Liver (tissue), 9 donors: Measurements from ENCODE around the gene CUX1. TPM values are rescaled to one million over a fixed set of nuclear protein-coding genes. Genes with fewer than 3 reads are reported as not detected.

Source experiments
- DNase-seq: peaks from one replicate; pipeline ENCODE4 v3.0.0-alpha.2; 2017; ENCODE audit warnings: low spot score
- H3K27ac ChIP-seq, 2 donors: one replicate each; pipeline ENCODE4 v1.7.0; 2013; ENCODE audit warnings: inconsistent platforms in 2 of 2, low read length in 2 of 2, control low read depth in 1 of 2, low read depth in 1 of 2, mild to moderate bottlenecking in 1 of 2
- H3K27me3 ChIP-seq, 4 donors: one replicate each; pipeline versions ENCODE4 v1.6.1 to v1.7.0; 2013; ENCODE audit warnings: low read length in 3 of 4, inconsistent platforms in 1 of 4, mild to moderate bottlenecking in 1 of 4, moderate library complexity in 1 of 4; ENCODE audit not compliant: control insufficient read depth in 4 of 4, insufficient read depth in 4 of 4
- H3K36me3 ChIP-seq, 4 donors: one replicate each; pipeline versions ENCODE4 v1.6.1 to v1.7.0; 2013; ENCODE audit warnings: low read length in 3 of 4, mild to moderate bottlenecking in 3 of 4, low read depth in 1 of 4, moderate library complexity in 1 of 4; ENCODE audit not compliant: control insufficient read depth in 4 of 4, insufficient read depth in 3 of 4
- H3K4me1 ChIP-seq, 4 donors: one replicate each; pipeline versions ENCODE4 v1.6.1 to v1.7.0; 2013; ENCODE audit warnings: low read length in 3 of 4, mild to moderate bottlenecking in 3 of 4, moderate library complexity in 1 of 4; ENCODE audit not compliant: control insufficient read depth in 4 of 4, insufficient read depth in 4 of 4
- H3K4me3 ChIP-seq, 3 donors: one replicate each; pipeline versions ENCODE4 v1.6.1 to v1.7.0; 2013; ENCODE audit warnings: low read length in 3 of 3, control low read depth in 1 of 3, low read depth in 1 of 3, mild to moderate bottlenecking in 1 of 3
- H3K9ac ChIP-seq, 2 donors: one replicate each; pipeline ENCODE4 v1.7.0; 2013; ENCODE audit warnings: low read length in 2 of 2, mild to moderate bottlenecking in 2 of 2, moderate library complexity in 2 of 2, control low read depth in 1 of 2, low read depth in 1 of 2
- H3K9me3 ChIP-seq, 4 donors: one replicate each; pipeline versions ENCODE4 v1.6.1 to v1.7.0; 2013; ENCODE audit warnings: low read length in 3 of 4; ENCODE audit not compliant: control insufficient read depth in 4 of 4
- ATF3 ChIP-seq: IDR thresholded peaks from 2 replicates; pipeline ENCODE4 v1.6.1; 2016; ENCODE audit warnings: antibody characterized with exemption
- CTCF ChIP-seq: fragments of 150-350 bp; IDR thresholded peaks from 2 replicates; pipeline ENCODE4 v1.5.1; 2017; ENCODE audit warnings: improper control_type of control experiment, low read depth, low read length; ENCODE audit not compliant: missing input control
- EGR1 ChIP-seq, 2 donors: IDR thresholded peaks; 2 replicates each; pipeline ENCODE4 v1.6.1; 2016 to 2018; ENCODE audit warnings: antibody characterized with exemption in 2 of 2, low read depth in 2 of 2
- FOXA1 ChIP-seq: IDR thresholded peaks from 2 replicates; pipeline ENCODE4 v1.6.1; 2016; ENCODE audit warnings: antibody characterized with exemption
- FOXA2 ChIP-seq: IDR thresholded peaks from 2 replicates; pipeline ENCODE4 v1.6.1; 2016; ENCODE audit warnings: antibody characterized with exemption
- GABPA ChIP-seq, 2 donors: IDR thresholded peaks in 1 of 2; conservative IDR thresholded peaks in 1 of 2; 2 replicates each; pipeline ENCODE4 v1.6.1; 2016; ENCODE audit warnings: antibody characterized with exemption in 2 of 2, mild to moderate bottlenecking in 1 of 2, moderate library complexity in 1 of 2
- HNF4A ChIP-seq, 2 donors: conservative IDR thresholded peaks; 2 replicates each; pipeline ENCODE4 v1.6.1; 2016; ENCODE audit warnings: antibody characterized with exemption in 2 of 2, mild to moderate bottlenecking in 2 of 2
- HNF4G ChIP-seq: IDR thresholded peaks from 2 replicates; pipeline ENCODE4 v1.6.1; 2016; ENCODE audit warnings: antibody characterized with exemption
- MAX ChIP-seq: IDR thresholded peaks from 2 replicates; pipeline ENCODE4 v1.6.1; 2016; ENCODE audit warnings: antibody characterized with exemption
- NR2F2 ChIP-seq: IDR thresholded peaks from 2 replicates; pipeline ENCODE4 v1.6.1; 2016; ENCODE audit warnings: antibody characterized with exemption
- RAD21 ChIP-seq, 2 donors: IDR thresholded peaks; 2 replicates each; pipeline ENCODE4 v1.6.1; 2016; ENCODE audit warnings: antibody characterized with exemption in 2 of 2, mild to moderate bottlenecking in 2 of 2
- REST ChIP-seq: IDR thresholded peaks from 2 replicates; pipeline ENCODE4 v1.6.1; 2016; ENCODE audit warnings: antibody characterized with exemption, mild to moderate bottlenecking
- TAF1 ChIP-seq: conservative IDR thresholded peaks from 2 replicates; pipeline ENCODE4 v1.6.1; 2016; ENCODE audit warnings: antibody characterized with exemption, mild to moderate bottlenecking
- YY1 ChIP-seq: IDR thresholded peaks from 2 replicates; pipeline ENCODE4 v1.6.1; 2016; ENCODE audit warnings: antibody characterized with exemption, mild to moderate bottlenecking
- WGBS: extraction: QIAGEN DNeasy Blood & Tissue Kit; methylation state at CpG from one replicate; pipeline ENCODE4 v1.1.7; 2013; 5-methylcytosine and 5-hydroxymethylcytosine counted together
- polyA plus RNA-seq, 2 donors: library from polyadenylated mRNA; stranded (reverse) in 1 of 2; unstranded in 1 of 2; fragments of 200-250 nt in 1 of 2; fragments of >200 nt in 1 of 2; fragmentation: Nextera tagmentation in 1 of 2; extraction: Ambion mirVana in 1 of 2; gene quantifications; one replicate each; pipeline versions ENCODE4 v1.2.1 to v1.2.3, GENCODE V29; 2013 to 2015
- total RNA-seq, 2 donors: library from RNA; depleted of rRNA; stranded (reverse); fragments of >200 nt; gene quantifications; one replicate each; pipeline ENCODE4 v1.2.3, GENCODE V29; 2014
- donor health status: healthy.
- donor health status: healthy.
- donor health status: healthy.
- donor health status: healthy.
- donor health status: healthy.

CUX1 gene
- total and polyA plus RNA-seq, 4 donors, result 18.6 to 40.6 (median 21.4) TPM

GRCh38 chr7:102234801-102235550 lies 417.6 kb downstream of the CUX1 start:
- no peaks in the 10 kb centered on the region for H3K27me3 ChIP-seq
- DNase-seq, result no peak
- 78% methylated on average over 19 of the region's 19 CpGs for WGBS
- H3K36me3 ChIP-seq, result peaks cover 0 to 6% (median 2%) of the 10 kb centered on the region in 4 donors
- H3K27ac ChIP-seq, result peak overlapping the region in 1 of 2 donors; percentile 26
- H3K4me1 ChIP-seq, result peaks cover 2 to 37% (median 31%) of the 10 kb centered on the region in 4 donors
- no peak overlapping the region for H3K9ac ChIP-seq
- TF ChIP-seq MAX (no peak), NR2F2 (no peak), GABPA (IDR thresholded peaks at IDR 0.05 in 1 of 2, conservative IDR thresholded peaks at IDR 0.05 in 1 of 2) (no peak), HNF4A (conservative IDR thresholded peaks at IDR 0.05) (no peak), FOXA1 (no peak), RAD21 (IDR thresholded peaks at IDR 0.05) (no peak), FOXA2 (no peak), HNF4G (no peak), REST (no peak)
- H3K4me3 ChIP-seq, result no peak overlapping the region
- H3K9me3 ChIP-seq, result no peaks in the 10 kb centered on the region

- TF ChIP-seq CTCF, result no peak
- TF ChIP-seq EGR1 (IDR thresholded peaks at IDR 0.05; ENCODE audit: low read depth in 2 of 2), result no peak
- TF ChIP-seq FOXA1, result no peak
- no peak for TF ChIP-seq TAF1
- TF ChIP-seq HNF4A (conservative IDR thresholded peaks at IDR 0.05), result no peak
- TF ChIP-seq HNF4G, result no peak
- no peak for TF ChIP-seq YY1
- TF ChIP-seq GABPA (IDR thresholded peaks at IDR 0.05 in 1 of 2, conservative IDR thresholded peaks at IDR 0.05 in 1 of 2), result no peak
- no peak for TF ChIP-seq FOXA2
- TF ChIP-seq ATF3, result no peak
- Histone ChIP-seq H3K4me1 (peaks cover 2 to 37% (median 31%) of the 10 kb centered on the region in 4 donors), H3K27me3 (no peaks in the 10 kb centered on the region), H3K27ac (no peak overlapping the region), H3K36me3 (peaks cover 0 to 12% (median 5%) of the 10 kb centered on the region in 4 donors), H3K9ac (no peak overlapping the region), H3K4me3 (no peak overlapping the region), H3K9me3 (no peaks in the 10 kb centered on the region)
- no peak for DNase-seq
- WGBS, result 88% methylated on average over 7 of the region's 7 CpGs
These were observed 418.7 kb downstream of the CUX1 start for GRCh38 chr7:102236102-102236501.
